GM23248 (cell line): ENCODE measurements around the gene ZNF148.

Experiments
- EZH2 ChIP-seq: fragments of 200-600 bp; sonication (generic); IDR thresholded peaks from 2 replicates; pipeline ENCODE4 v1.6.1; 2018; ENCODE audit warnings: antibody characterized with exemption, mild to moderate bottlenecking; ENCODE audit not compliant: insufficient read depth, poor library complexity, severe bottlenecking
- EZH2phosphoT487 ChIP-seq: fragments of 200-600 bp; sonication (generic); IDR thresholded peaks from 2 replicates; pipeline ENCODE4 v1.6.1; 2018; ENCODE audit warnings: antibody characterized with exemption, moderate library complexity, mild to moderate bottlenecking, low read depth; ENCODE audit not compliant: insufficient read depth

DNA sequence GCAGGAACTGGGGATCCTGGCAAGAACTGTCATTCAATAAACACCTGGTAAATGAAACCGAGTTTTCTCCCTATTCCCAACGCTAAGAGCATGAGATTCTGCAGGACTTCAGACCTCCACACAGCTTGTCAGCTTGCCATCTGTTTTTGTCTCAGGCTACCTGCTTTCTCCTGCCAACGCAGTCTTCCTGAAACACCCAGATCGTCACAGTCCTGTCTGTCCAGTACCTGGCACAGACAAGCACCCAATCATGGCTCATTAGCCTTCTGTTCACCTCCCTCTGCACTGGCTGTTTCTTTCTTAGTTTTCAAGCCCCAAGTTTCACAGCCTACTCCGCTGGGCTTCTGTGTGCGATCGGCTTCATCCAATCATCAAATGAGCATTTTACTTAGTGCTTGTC lies 167.6 kb downstream of the ZNF148 start:
- no peak for TF ChIP-seq EZH2
- no peak for TF ChIP-seq EZH2phosphoT487
